SU-DHL-6 (cell line): Measurements from ENCODE around the gene ZBTB7A.
A peak's percentile ranks its signal among the peaks of the same experiment; 100 is the strongest.

Experiments
- H2AFZ ChIP-seq: fragments of 200-600 bp; sonication (generic); 2 replicates; pipeline ENCODE4 v1.6.1; 2014; ENCODE audit warnings: low read depth, mild to moderate bottlenecking, moderate library complexity, mixed read lengths, antibody characterized with exemption, low read length; ENCODE audit not compliant: severe bottlenecking
- H3F3A ChIP-seq: fragments of 200-600 bp; shearing (Covaris generic); 2 replicates; pipeline ENCODE4 v1.6.0; 2016; ENCODE audit warnings: antibody characterized with exemption, mild to moderate bottlenecking; ENCODE audit not compliant: insufficient read depth
- H3K27ac ChIP-seq: fragments of 200-600 bp; sonication (generic); 2 replicates; pipeline ENCODE4 v1.5.1; 2016; ENCODE audit warnings: low read depth, mild to moderate bottlenecking, low read length, moderate library complexity, mixed read lengths
- H3K27me3 ChIP-seq: fragments of 200-600 bp; sonication (generic), shearing (Covaris generic); 2 replicates; pipeline ENCODE4 v1.6.0; 2014; ENCODE audit warnings: mild to moderate bottlenecking, low read length
- H3K36me3 ChIP-seq: fragments of 200-600 bp; sonication (generic); 2 replicates; pipeline ENCODE4 v1.6.1; 2014; ENCODE audit warnings: mild to moderate bottlenecking, low read length, mixed read lengths
- H3K4me2 ChIP-seq: fragments of 300-600, 200-600 bp; shearing (Covaris generic), sonication (generic); 2 replicates; pipeline ENCODE4 v1.6.0; 2014; ENCODE audit warnings: low read length, low read depth, mild to moderate bottlenecking; ENCODE audit not compliant: poor library complexity, severe bottlenecking
- H3K4me3 ChIP-seq: fragments of 200-600 bp; sonication (generic); 2 replicates; pipeline ENCODE4 v1.5.1; 2014; ENCODE audit warnings: antibody characterized with exemption, low read length, mild to moderate bottlenecking, mixed read lengths; ENCODE audit not compliant: insufficient read depth, poor library complexity, severe bottlenecking
- H3K79me2 ChIP-seq: fragments of 200-600 bp; sonication (generic); 2 replicates; pipeline ENCODE4 v1.6.1; 2014; ENCODE audit warnings: mild to moderate bottlenecking, low read length, moderate library complexity; ENCODE audit not compliant: insufficient read depth
- H3K9ac ChIP-seq: fragments of 200-600 bp; sonication (generic); 2 replicates; pipeline ENCODE4 v1.7.0; 2014; ENCODE audit warnings: mild to moderate bottlenecking, low read length
- H3K9me2 ChIP-seq: fragments of 200-600 bp; sonication (generic); replicated peaks from 2 replicates; pipeline ENCODE4 v1.6.1; 2014; ENCODE audit warnings: low read length; ENCODE audit not compliant: insufficient read depth
- H3K9me3 ChIP-seq: fragments of 200-600 bp; sonication (generic); 2 replicates; pipeline ENCODE4 v1.6.1; 2014; ENCODE audit warnings: low read length, mixed read lengths; ENCODE audit not compliant: insufficient read depth
- H4K20me1 ChIP-seq: fragments of 200-600 bp; sonication (generic); 2 replicates; pipeline ENCODE4 v1.6.1; 2014; ENCODE audit warnings: low read depth, mild to moderate bottlenecking, antibody characterized with exemption, low read length, moderate library complexity, mixed read lengths
- CTCF ChIP-seq: fragments of 200-600 bp; sonication (generic); IDR thresholded peaks from one replicate; pipeline ENCODE4 v1.5.1; 2017; ENCODE audit warnings: antibody characterized with exemption, mild to moderate bottlenecking, low read length, moderate library complexity; ENCODE audit not compliant: insufficient read depth, poor library complexity, severe bottlenecking
- EZH2phosphoT487 ChIP-seq: fragments of 200-600 bp; sonication (generic), shearing (Covaris generic); conservative IDR thresholded peaks from 2 replicates; pipeline ENCODE4 v1.6.1; 2018; ENCODE audit warnings: mild to moderate bottlenecking, antibody characterized with exemption, low read length, moderate library complexity, mixed read lengths

Gene ZBTB7A

GRCh38 chr19:4068047-4068966 is 1.6 kb upstream of the ZBTB7A start:
- peaks cover 14% of the 10 kb centered on the region for H3F3A ChIP-seq
- no peak overlapping the region for H3K27ac ChIP-seq
- peaks cover 18% of the 10 kb centered on the region for H3K79me2 ChIP-seq
- TF ChIP-seq CTCF (no peak), EZH2phosphoT487 (no peak)
- H3K9me2 ChIP-seq: no peaks in the 10 kb centered on the region
- H3K4me2 ChIP-seq: peak overlapping the region; percentile 72
- H4K20me1 ChIP-seq: no peaks in the 10 kb centered on the region
- H3K36me3 ChIP-seq: no peaks in the 10 kb centered on the region
- no peaks in the 10 kb centered on the region for H3K9me3 ChIP-seq
- no peaks in the 10 kb centered on the region for H3K27me3 ChIP-seq
- H3K4me3 ChIP-seq: peak overlapping the region; percentile 95
- no peak overlapping the region for H3K9ac ChIP-seq
- H2AFZ ChIP-seq: no peak overlapping the region

GRCh38 chr19:4067396-4068046 is 822 bp upstream of the ZBTB7A start:
- H3K27ac ChIP-seq: no peak overlapping the region

DNA sequence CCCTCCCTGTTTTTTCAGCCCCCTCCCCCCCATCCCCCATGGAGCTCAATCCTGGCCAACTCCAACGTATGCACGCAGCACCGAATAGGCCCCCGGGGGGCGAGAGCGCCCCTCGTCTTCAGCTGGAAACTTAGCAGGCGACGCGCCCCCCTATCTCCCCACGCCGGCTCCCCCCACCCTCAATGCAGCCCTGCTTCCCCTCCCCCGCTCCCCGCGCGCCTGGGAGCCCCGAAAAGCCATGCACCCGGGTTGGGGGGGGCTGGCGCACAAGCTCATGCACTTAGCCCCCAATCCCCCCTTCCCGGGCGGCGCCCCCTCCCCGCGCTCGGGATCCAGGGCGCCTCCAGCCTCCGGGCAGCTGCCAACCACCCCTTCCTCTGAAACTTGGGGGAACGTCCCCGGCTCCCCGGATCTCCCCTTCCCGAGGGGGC is 508 bp downstream of the ZBTB7A start:
- H3K9me3 ChIP-seq: no peaks in the 10 kb centered on the region
- no peaks in the 10 kb centered on the region for H3K27me3 ChIP-seq
- H3K27ac ChIP-seq: peak overlapping the region; percentile 78
- H3K4me2 ChIP-seq: peak overlapping the region; percentile 72
- H3F3A ChIP-seq: peaks cover 14% of the 10 kb centered on the region
- TF ChIP-seq CTCF (no peak), EZH2phosphoT487 (no peak)
- no peaks in the 10 kb centered on the region for H3K9me2 ChIP-seq
- H3K36me3 ChIP-seq: no peaks in the 10 kb centered on the region
- no peak overlapping the region for H2AFZ ChIP-seq
- peaks cover 39% of the 10 kb centered on the region for H3K79me2 ChIP-seq
- H4K20me1 ChIP-seq: peaks cover 11% of the 10 kb centered on the region; the same call in 1 of the 2 replicates
- peak overlapping the region; percentile 95 for H3K4me3 ChIP-seq
- H3K9ac ChIP-seq: peak overlapping the region; percentile 96

More at GRCh38 chr19:4067396-4068046, 822 bp upstream of the ZBTB7A start:
- Histone ChIP-seq H3K27me3 (no peaks in the 10 kb centered on the region), H3K9ac (peak overlapping the region; percentile 96), H3K36me3 (no peaks in the 10 kb centered on the region), H3K79me2 (peaks cover 26% of the 10 kb centered on the region), H2AFZ (peak overlapping the region; percentile 84), H3K4me2 (peak overlapping the region; percentile 72), H3K4me3 (peak overlapping the region; percentile 95), H4K20me1 (no peaks in the 10 kb centered on the region), H3F3A (peaks cover 14% of the 10 kb centered on the region), H3K9me2 (no peaks in the 10 kb centered on the region), H3K9me3 (no peaks in the 10 kb centered on the region)
- TF ChIP-seq CTCF (no peak), EZH2phosphoT487 (no peak)
